ENCODE data around the gene SIRT7. TPM values are rescaled to one million over a fixed set of nuclear protein-coding genes. Genes with fewer than 3 reads are reported as not detected.

SIRT7 gene
- total RNA-seq, 2 donors from 2014 or later: 48.9 to 58.2 TPM

DNA sequence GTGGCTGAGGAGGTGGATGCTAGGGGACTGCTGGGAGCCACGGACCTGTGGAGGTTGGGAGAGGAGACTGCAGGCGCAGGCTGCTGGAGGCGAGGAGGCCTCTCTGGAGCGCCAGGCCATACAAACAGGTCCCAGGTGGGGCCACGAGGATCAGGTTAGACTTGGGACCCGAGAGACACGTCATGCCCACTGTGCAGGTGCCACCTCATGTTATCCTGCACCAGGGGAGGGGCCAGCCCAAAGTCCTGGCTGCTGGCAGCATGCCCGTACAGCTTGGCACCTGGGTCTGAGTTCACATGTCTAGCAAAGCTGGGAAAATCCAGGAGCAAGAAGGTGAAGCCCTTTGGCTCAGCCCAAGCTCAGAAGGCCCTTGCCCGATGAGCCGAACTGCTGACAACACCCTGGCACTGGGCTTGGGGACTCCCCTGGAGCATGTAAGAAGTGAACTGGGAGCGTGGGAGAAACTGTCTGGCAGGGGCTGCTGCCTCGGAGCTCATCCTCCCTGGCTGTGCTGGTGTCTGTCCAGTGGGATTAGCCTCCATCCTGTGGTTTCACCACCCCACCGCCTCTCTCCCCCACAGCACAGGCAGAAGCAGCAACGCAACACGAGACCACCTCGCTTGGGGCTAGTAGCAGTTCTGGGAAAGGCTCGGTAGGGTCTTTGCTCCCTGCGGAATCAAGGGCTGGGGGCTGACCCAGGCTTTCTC, 52.1 kb downstream of the SIRT7 start:
- peak overlapping the region; percentile 65 for H3K4me3 Mint-ChIP-seq
- no peak for ATAC-seq
- H3K4me1 Mint-ChIP-seq: peaks cover 30% of the 10 kb centered on the region
- H3K27ac Mint-ChIP-seq: peak overlapping the region; percentile 97
- H3K9me3 ChIP-seq (ENCODE audit: control insufficient read depth, low read length, poor library complexity, severe bottlenecking): no peaks in the 10 kb centered on the region
- H3K27me3 Mint-ChIP-seq: no peaks in the 10 kb centered on the region
- DNase-seq: no peak
- peaks cover 2% of the 10 kb centered on the region for H3K36me3 Mint-ChIP-seq (ENCODE audit: low read depth)

DNA sequence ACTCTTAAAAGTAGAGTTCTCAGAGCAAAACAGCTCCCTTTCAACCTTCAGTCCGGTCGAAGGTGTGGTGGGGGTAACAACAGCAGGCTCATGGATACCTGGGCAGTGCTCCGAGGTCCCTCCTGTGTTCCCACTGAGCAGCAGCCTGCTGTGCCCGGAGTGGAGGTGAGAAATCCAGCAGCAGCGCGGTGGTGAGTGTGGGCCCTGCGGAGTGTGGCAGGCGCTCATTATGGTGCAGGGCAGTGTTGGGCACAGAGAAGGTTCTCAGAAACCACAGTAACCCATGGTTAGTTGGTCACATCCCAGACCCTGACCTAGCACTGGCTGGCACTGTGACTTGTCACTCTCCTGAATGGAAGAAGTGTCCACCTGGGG, 52.6 kb downstream of the SIRT7 start:
- H3K36me3 Mint-ChIP-seq (ENCODE audit: low read depth): peaks cover 2% of the 10 kb centered on the region
- peak overlapping the region; percentile 97 for H3K27ac Mint-ChIP-seq
- no peaks in the 10 kb centered on the region for H3K9me3 ChIP-seq (ENCODE audit: control insufficient read depth, low read length, poor library complexity, severe bottlenecking)
- ATAC-seq: no peak
- H3K4me3 Mint-ChIP-seq: peak overlapping the region; percentile 65
- no peak for DNase-seq
- H3K4me1 Mint-ChIP-seq: peaks cover 31% of the 10 kb centered on the region
- no peaks in the 10 kb centered on the region for H3K27me3 Mint-ChIP-seq

- H3K36me3 Mint-ChIP-seq (ENCODE audit: low read depth): peaks cover 4% of the 10 kb centered on the region
- ATAC-seq (no peak), DNase-seq (no peak)
- peaks cover 29% of the 10 kb centered on the region for H3K4me1 Mint-ChIP-seq
- no peak overlapping the region for H3K4me3 Mint-ChIP-seq
- peak overlapping the region; percentile 97 for H3K27ac Mint-ChIP-seq
- no peaks in the 10 kb centered on the region for H3K9me3 ChIP-seq (ENCODE audit: control insufficient read depth, low read length, poor library complexity, severe bottlenecking)
- H3K27me3 Mint-ChIP-seq: no peaks in the 10 kb centered on the region
Measured at GRCh38 chr17:81863833-81864768, 53.9 kb downstream of the SIRT7 start.

- ATAC-seq (no peak), DNase-seq (no peak)
- Mint-ChIP-seq H3K4me3 (peak overlapping the region; percentile 77), H3K4me1 (peaks cover 31% of the 10 kb centered on the region), H3K36me3 (ENCODE audit: low read depth) (peaks cover 4% of the 10 kb centered on the region), H3K27ac (peak overlapping the region; percentile 82), H3K27me3 (no peaks in the 10 kb centered on the region)
- H3K9me3 ChIP-seq (ENCODE audit: control insufficient read depth, low read length, poor library complexity, severe bottlenecking): no peaks in the 10 kb centered on the region
Measured at GRCh38 chr17:81863123-81863675, 54.8 kb downstream of the SIRT7 start.

Other genes starting within 250 kb of the SIRT7 start
- 10 to 100 TPM; 10.5 to 34.0 TPM for gene ARL16, start 234.4 kb downstream of the SIRT7 start, total RNA-seq
- gene HGS, start 234.2 kb downstream of the SIRT7 start, total RNA-seq: 100 to 1,000 TPM; 111 to 121 TPM
- gene MRPL12, start 214.8 kb downstream of the SIRT7 start, total RNA-seq: 10 to 100 TPM; 21.4 to 21.8 TPM
- 1 to 10 TPM; 3.4 TPM for gene SLC25A10, start 205.9 kb downstream of the SIRT7 start, total RNA-seq
- gene GCGR, start 114.0 kb downstream of the SIRT7 start, total RNA-seq: not detected
- 10 to 100 TPM; 50.3 to 51.9 TPM for gene MCRIP1, start 84.9 kb downstream of the SIRT7 start, total RNA-seq
- gene PPP1R27, start 83.1 kb downstream of the SIRT7 start, total RNA-seq: not detected
- gene P4HB, start 57.6 kb downstream of the SIRT7 start, total RNA-seq: 100 to 1,000 TPM; 281 to 320 TPM
- 100 to 1,000 TPM; 564 to 643 TPM for gene ARHGDIA, start 46.8 kb downstream of the SIRT7 start, total RNA-seq
- 10 to 100 TPM; 79.9 to 88.8 TPM for gene ALYREF, start 26.6 kb downstream of the SIRT7 start, total RNA-seq
- 10 to 100 TPM; 32.8 to 36.2 TPM for gene ANAPC11, start 26.5 kb downstream of the SIRT7 start, total RNA-seq
- not detected for gene NPB, start 15.9 kb downstream of the SIRT7 start, total RNA-seq
- 10 to 100 TPM; 21.6 to 26.0 TPM for gene PCYT2, start 6.8 kb downstream of the SIRT7 start, total RNA-seq
- gene MAFG, start 9.6 kb upstream of the SIRT7 start, total RNA-seq: 10 to 100 TPM; 15.4 to 23.0 TPM
- 1 to 10 TPM in 1 of 2 donors, under 1 TPM in 1; 0.72 to 1.9 TPM for gene PYCR1, start 19.1 kb upstream of the SIRT7 start, total RNA-seq
- gene MYADML2, start 29.1 kb upstream of the SIRT7 start, total RNA-seq: not detected
- not detected for gene NOTUM, start 43.0 kb upstream of the SIRT7 start, total RNA-seq
- 10 to 100 TPM; 38.1 to 40.1 TPM for gene ASPSCR1, start 59.5 kb upstream of the SIRT7 start, total RNA-seq
- gene CENPX, start 104.7 kb upstream of the SIRT7 start, total RNA-seq: 10 to 100 TPM; 20.9 to 21.1 TPM
- gene LRRC45, start 105.1 kb upstream of the SIRT7 start, total RNA-seq: 10 to 100 TPM; 12.9 to 13.5 TPM
- gene RAC3, start 113.5 kb upstream of the SIRT7 start, total RNA-seq: 1 to 10 TPM; 2.6 to 3.1 TPM
- gene DCXR, start 119.5 kb upstream of the SIRT7 start, total RNA-seq: 10 to 100 TPM; 55.6 to 77.5 TPM
- 10 to 100 TPM; 26.5 to 28.3 TPM for gene RFNG, start 133.6 kb upstream of the SIRT7 start, total RNA-seq
- gene GPS1, start 133.7 kb upstream of the SIRT7 start, total RNA-seq: 10 to 100 TPM; 63.2 to 66.1 TPM
- gene DUS1L, start 147.6 kb upstream of the SIRT7 start, total RNA-seq: 100 to 1,000 TPM; 130 to 131 TPM
- gene FASN, start 180.1 kb upstream of the SIRT7 start, total RNA-seq: 100 to 1,000 TPM in 1 of 2 donors, 10 to 100 TPM in 1; 87.3 to 126 TPM

Data from T-helper 17 cell (primary cell).